Skeletal muscle cell (primary cell): ENCODE measurements around the gene GAS2L3.
"Not testable (repeated sequence)": the region's sequence is repeated elsewhere in the genome, so short reads cannot be mapped to it uniquely, and the experiment has no call there.

Experiments used
- DNase-seq: peaks from one replicate; pipeline ENCODE4 v3.0.0-alpha.2; 2010; ENCODE audit warnings: low read depth
- H3K4me3 ChIP-seq: 2 replicates; pipeline ENCODE4 v1.5.1; 2011; ENCODE audit warnings: low read depth, mild to moderate bottlenecking, control low read depth, low read length, moderate library complexity

Gene GAS2L3

GRCh38 chr12:100573292-100574186 is at the start of gene GAS2L3:
TSS of gene GAS2L3 (plus strand) at chr12:100573684. CDS start at chr12:100594905, 21,221 bp downstream.
- DNase-seq, result peak; percentile 39
- H3K4me3 ChIP-seq, result peak within 1 kb of the TSS; percentile 83

- no peak for DNase-seq
- H3K4me3 ChIP-seq, result no peak overlapping the region
These were observed 45.5 kb upstream of the GAS2L3 start for GRCh38 chr12:100528034-100528433.

GRCh38 chr12:100528471-100529127 is 44.9 kb upstream of the GAS2L3 start:
- H3K4me3 ChIP-seq, result no peak overlapping the region
- no peak for DNase-seq

- no peak overlapping the region for H3K4me3 ChIP-seq
- DNase-seq, result no peak
These were observed 43.6 kb upstream of the GAS2L3 start for GRCh38 chr12:100529756-100530350.

- H3K4me3 ChIP-seq, result no peak overlapping the region
- no peak for DNase-seq
These were observed 40.1 kb upstream of the GAS2L3 start for GRCh38 chr12:100533376-100533775.

GRCh38 chr12:100534625-100535227 is 38.8 kb upstream of the GAS2L3 start:
- no peak overlapping the region for H3K4me3 ChIP-seq
- DNase-seq, result no peak

GRCh38 chr12:100539202-100539601 is 34.3 kb upstream of the GAS2L3 start:
- no peak for DNase-seq
- no peak overlapping the region for H3K4me3 ChIP-seq

GRCh38 chr12:100544165-100544564 is 29.3 kb upstream of the GAS2L3 start:
- no peak for DNase-seq
- no peak overlapping the region for H3K4me3 ChIP-seq

GRCh38 chr12:100545092-100545491 is 28.4 kb upstream of the GAS2L3 start:
- DNase-seq, result no peak
- no peak overlapping the region for H3K4me3 ChIP-seq

- H3K4me3 ChIP-seq, result no peak overlapping the region
- no peak for DNase-seq
These were observed 19.5 kb upstream of the GAS2L3 start for GRCh38 chr12:100553936-100554335.

- no peak overlapping the region for H3K4me3 ChIP-seq
- DNase-seq, result peak; percentile 64
These were observed 18.8 kb upstream of the GAS2L3 start for GRCh38 chr12:100554608-100555077.

- no peak for DNase-seq
These were observed 17.8 kb upstream of the GAS2L3 start for GRCh38 chr12:100555722-100556121.

GRCh38 chr12:100557357-100557756 is 16.1 kb upstream of the GAS2L3 start:
- no peak overlapping the region for H3K4me3 ChIP-seq
- no peak for DNase-seq

More at GRCh38 chr12:100555722-100556121, 17.8 kb upstream of the GAS2L3 start:
- H3K4me3 ChIP-seq, result no peak overlapping the region

GRCh38 chr12:100559261-100559660 is 14.2 kb upstream of the GAS2L3 start:
- not testable (repeated sequence) for DNase-seq, H3K4me3 ChIP-seq

- H3K4me3 ChIP-seq, result no peak overlapping the region
- no peak for DNase-seq
These were observed 9.4 kb upstream of the GAS2L3 start for GRCh38 chr12:100564090-100564489.

GRCh38 chr12:100564905-100565467 is 8.5 kb upstream of the GAS2L3 start:
- no peak overlapping the region for H3K4me3 ChIP-seq
- no peak for DNase-seq

- no peak overlapping the region for H3K4me3 ChIP-seq
- no peak for DNase-seq
These were observed 7.4 kb upstream of the GAS2L3 start for GRCh38 chr12:100565987-100566545.

- H3K4me3 ChIP-seq, result no peak overlapping the region
- DNase-seq, result no peak
These were observed 6.4 kb upstream of the GAS2L3 start for GRCh38 chr12:100566887-100567637.
